GM19240 (cell line): Measurements from ENCODE around the gene STK32B.

Source experiments
- DNase-seq: peaks from one replicate; pipeline ENCODE4 v3.0.0; 2011; ENCODE audit warnings: low spot score; ENCODE audit not compliant: insufficient read length

Gene STK32B

GRCh38 chr4:5067908-5068307 lies 16.6 kb downstream of the STK32B start:
- DNase-seq = no peak

- DNase-seq = no peak
Measured at GRCh38 chr4:5069901-5070300, 18.6 kb downstream of the STK32B start.

GRCh38 chr4:5072948-5073347 lies 21.7 kb downstream of the STK32B start:
- no peak for DNase-seq

GRCh38 chr4:5078009-5078408 lies 26.7 kb downstream of the STK32B start:
- no peak for DNase-seq

- DNase-seq = no peak
Measured at GRCh38 chr4:5079581-5079980, 28.3 kb downstream of the STK32B start.

GRCh38 chr4:5081441-5081999 lies 30.2 kb downstream of the STK32B start:
- no peak for DNase-seq

- no peak for DNase-seq
Measured at GRCh38 chr4:5082376-5082775, 31.1 kb downstream of the STK32B start.

GRCh38 chr4:5084911-5085475 lies 33.7 kb downstream of the STK32B start:
- no peak for DNase-seq

- no peak for DNase-seq
Measured at GRCh38 chr4:5086535-5086934, 35.3 kb downstream of the STK32B start.

GRCh38 chr4:5096261-5096660 lies 45.0 kb downstream of the STK32B start:
- DNase-seq = no peak

- no peak for DNase-seq
Measured at GRCh38 chr4:5098176-5098575, 46.9 kb downstream of the STK32B start.

- no peak for DNase-seq
Measured at GRCh38 chr4:5100336-5100735, 49.1 kb downstream of the STK32B start.

GRCh38 chr4:5100986-5101385 lies 49.7 kb downstream of the STK32B start:
- no peak for DNase-seq

GRCh38 chr4:5101571-5101970 lies 50.3 kb downstream of the STK32B start:
- no peak for DNase-seq

GRCh38 chr4:5110901-5111300 lies 59.6 kb downstream of the STK32B start:
- no peak for DNase-seq

- DNase-seq = no peak
Measured at GRCh38 chr4:5112333-5113095, 61.2 kb downstream of the STK32B start.

- DNase-seq = no peak
Measured at GRCh38 chr4:5114950-5115349, 63.7 kb downstream of the STK32B start.

GRCh38 chr4:5118091-5118786 lies 67.0 kb downstream of the STK32B start:
- DNase-seq = no peak

- DNase-seq = no peak
Measured at GRCh38 chr4:5118994-5119835, 67.9 kb downstream of the STK32B start.

- DNase-seq = no peak
Measured at GRCh38 chr4:5120067-5120466, 68.8 kb downstream of the STK32B start.

- no peak for DNase-seq
Measured at GRCh38 chr4:5120468-5120867, 69.2 kb downstream of the STK32B start.
